MM.1S (cell line): ENCODE measurements around the gene RNASE8.

Experiments
- CTCF ChIP-seq: fragments of 300-600 bp; sonication (generic); IDR thresholded peaks from 2 replicates; pipeline ENCODE4 v1.5.1; 2016; ENCODE audit warnings: antibody characterized with exemption, low read length, mixed read lengths
- EZH2 ChIP-seq: fragments of 300-600 bp; sonication (generic); optimal IDR thresholded peaks from 2 replicates; pipeline ENCODE3; 2017; ENCODE audit warnings: low read depth, mild to moderate bottlenecking, antibody characterized with exemption, low read length, mixed read lengths

- TF ChIP-seq CTCF (no peak), EZH2 (no peak)
These were observed 5.9 kb downstream of the RNASE8 start for GRCh38 chr14:21063479-21063878.
